Neutrophil (primary cell): ENCODE results near the gene CCT6A.
A peak's percentile ranks its signal among the peaks of the same experiment; 100 is the strongest.

Experiments
- H3K27ac ChIP-seq: fragments of 200-600 bp; sonication (generic); 2 replicates; pipeline ENCODE4 v1.5.1; 2016; ENCODE audit warnings: mild to moderate bottlenecking, moderate library complexity
- H3K27me3 ChIP-seq: fragments of 200-600 bp; sonication (generic); 2 replicates; pipeline ENCODE4 v1.6.0; 2016; ENCODE audit warnings: mild to moderate bottlenecking
- H3K36me3 ChIP-seq: fragments of 200-600 bp; sonication (generic); 2 replicates; pipeline ENCODE4 v1.5.1; 2017
- H3K4me1 ChIP-seq, 2 experiments: fragments of 200-600 bp in 1 of 2; sonication (generic) in 1 of 2; 1 replicate in 1 of 2; 2 replicates in 1 of 2; pipeline versions ENCODE4 v1.5.1 to v1.6.1; 2013 to 2016; ENCODE audit warnings: low read depth in 1 of 2, low read length in 1 of 2, mild to moderate bottlenecking in 1 of 2, moderate library complexity in 1 of 2; ENCODE audit not compliant: control insufficient read depth in 1 of 2, insufficient read depth in 1 of 2
- H3K4me3 ChIP-seq, 2 experiments: fragments of 200-600 bp in 1 of 2; sonication (generic) in 1 of 2; 1 replicate in 1 of 2; 2 replicates in 1 of 2; pipeline ENCODE4 v1.5.1; 2013 to 2016; ENCODE audit warnings: low read depth in 1 of 2, low read length in 1 of 2, mild to moderate bottlenecking in 1 of 2, moderate library complexity in 1 of 2
- H3K9me3 ChIP-seq: fragments of 200-600 bp; sonication (generic); 2 replicates; pipeline ENCODE4 v1.5.1; 2016
- TF ChIP-seq, protein P1 (sequence below): fragments of 200-600 bp; sonication (generic); IDR thresholded peaks from 2 replicates; pipeline ENCODE4 v1.5.1; 2016; ENCODE audit warnings: antibody characterized with exemption

Gene CCT6A

DNA sequence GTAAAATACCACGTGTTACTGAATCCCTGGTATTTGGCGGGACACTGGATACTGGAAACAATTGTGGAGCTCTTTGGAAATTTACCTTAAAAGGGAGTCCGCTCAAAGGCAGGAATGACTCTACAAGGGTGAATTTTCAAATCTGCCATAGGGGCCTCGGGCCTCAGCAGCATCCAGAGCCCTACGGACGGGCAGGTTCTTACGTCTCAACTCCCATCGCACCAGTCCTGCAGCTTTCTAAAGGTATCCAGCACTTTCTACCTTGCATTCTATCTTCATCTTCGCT is 569 bp upstream of the CCT6A start:
- TF ChIP-seq, protein P1, sequence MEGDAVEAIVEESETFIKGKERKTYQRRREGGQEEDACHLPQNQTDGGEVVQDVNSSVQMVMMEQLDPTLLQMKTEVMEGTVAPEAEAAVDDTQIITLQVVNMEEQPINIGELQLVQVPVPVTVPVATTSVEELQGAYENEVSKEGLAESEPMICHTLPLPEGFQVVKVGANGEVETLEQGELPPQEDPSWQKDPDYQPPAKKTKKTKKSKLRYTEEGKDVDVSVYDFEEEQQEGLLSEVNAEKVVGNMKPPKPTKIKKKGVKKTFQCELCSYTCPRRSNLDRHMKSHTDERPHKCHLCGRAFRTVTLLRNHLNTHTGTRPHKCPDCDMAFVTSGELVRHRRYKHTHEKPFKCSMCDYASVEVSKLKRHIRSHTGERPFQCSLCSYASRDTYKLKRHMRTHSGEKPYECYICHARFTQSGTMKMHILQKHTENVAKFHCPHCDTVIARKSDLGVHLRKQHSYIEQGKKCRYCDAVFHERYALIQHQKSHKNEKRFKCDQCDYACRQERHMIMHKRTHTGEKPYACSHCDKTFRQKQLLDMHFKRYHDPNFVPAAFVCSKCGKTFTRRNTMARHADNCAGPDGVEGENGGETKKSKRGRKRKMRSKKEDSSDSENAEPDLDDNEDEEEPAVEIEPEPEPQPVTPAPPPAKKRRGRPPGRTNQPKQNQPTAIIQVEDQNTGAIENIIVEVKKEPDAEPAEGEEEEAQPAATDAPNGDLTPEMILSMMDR: no peak
- no peaks in the 10 kb centered on the region for H3K27me3 ChIP-seq
- H3K36me3 ChIP-seq: peaks cover 10% of the 10 kb centered on the region
- H3K4me3 ChIP-seq: peak overlapping the region; percentile 88 to 90
- H3K4me1 ChIP-seq: peaks cover 15 to 17% of the 10 kb centered on the region in 2 experiments
- H3K9me3 ChIP-seq: no peaks in the 10 kb centered on the region
- peak overlapping the region; percentile 83 for H3K27ac ChIP-seq

DNA sequence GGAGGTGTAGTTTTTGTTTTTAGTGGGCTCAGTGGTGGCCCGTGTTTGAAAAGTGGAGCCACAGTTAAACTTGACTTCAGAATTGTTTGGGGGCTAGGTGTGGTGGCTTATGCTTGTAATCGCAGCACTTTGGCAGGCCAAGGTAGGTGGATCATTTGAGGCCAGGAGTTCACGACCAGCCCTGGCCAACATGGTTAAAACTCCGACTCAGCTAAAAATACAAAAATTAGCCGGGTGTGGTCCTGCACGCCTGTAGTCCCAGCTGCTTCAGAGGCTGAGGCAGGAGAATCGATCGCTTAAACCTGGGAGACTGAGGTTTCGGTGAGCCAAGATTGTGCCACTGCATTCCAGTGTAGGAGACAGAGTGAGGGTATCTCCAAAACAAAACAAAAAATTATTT is 1.8 kb downstream of the CCT6A start:
- no peak overlapping the region for H3K4me3 ChIP-seq

DNA sequence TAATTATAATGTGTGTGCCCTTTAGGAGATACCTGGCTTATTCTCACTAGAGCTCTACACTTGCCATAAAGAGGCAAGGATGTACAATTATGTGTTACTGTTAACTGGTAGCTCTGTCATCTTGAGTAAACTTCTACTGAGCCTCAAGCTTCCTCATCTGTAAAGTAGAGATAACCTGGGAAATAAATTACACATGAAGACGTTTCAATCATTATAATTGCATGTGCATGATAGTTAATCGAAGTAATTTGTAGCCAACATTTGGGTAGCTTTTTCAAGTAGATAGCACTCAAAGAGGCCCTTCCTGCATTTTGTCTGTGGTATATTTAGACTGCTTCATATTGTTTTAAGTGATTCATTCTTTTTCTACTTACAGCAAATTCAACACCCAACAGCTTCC is 2.4 kb downstream of the CCT6A start:
- TF ChIP-seq, protein P1: no peak
- Histone ChIP-seq H3K27ac (no peak overlapping the region), H3K27me3 (no peaks in the 10 kb centered on the region), H3K36me3 (peaks cover 40% of the 10 kb centered on the region), H3K9me3 (no peaks in the 10 kb centered on the region), H3K4me1 (peaks cover 15 to 17% of the 10 kb centered on the region in 2 experiments), H3K4me3 (no peak overlapping the region)

More for the DNA sequence above, 1.8 kb downstream of the CCT6A start:
- Histone ChIP-seq H3K9me3 (no peaks in the 10 kb centered on the region), H3K4me1 (peaks cover 15 to 17% of the 10 kb centered on the region in 2 experiments), H3K27ac (no peak overlapping the region), H3K27me3 (no peaks in the 10 kb centered on the region), H3K36me3 (peaks cover 33% of the 10 kb centered on the region)
- TF ChIP-seq, protein P1: no peak

DNA sequence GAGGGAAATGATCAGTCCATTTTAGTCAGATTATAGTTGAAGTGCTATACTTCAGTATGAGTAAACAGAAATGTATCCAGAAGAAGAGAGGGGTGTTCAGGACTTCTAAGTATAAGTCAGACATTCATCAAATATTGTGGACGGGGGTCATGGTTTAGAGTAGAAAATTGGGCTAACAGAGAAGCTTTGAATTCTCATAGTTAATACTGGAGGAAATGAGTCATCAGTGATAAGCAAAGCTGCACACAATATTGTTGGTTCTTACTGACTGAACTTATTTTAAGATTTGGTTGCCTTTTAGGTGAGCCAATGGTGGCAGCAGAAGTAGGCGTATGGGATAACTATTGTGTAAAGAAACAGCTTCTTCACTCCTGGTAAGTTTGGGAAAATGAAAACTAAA is 10.8 kb downstream of the CCT6A start:
- Histone ChIP-seq H3K9me3 (no peaks in the 10 kb centered on the region), H3K4me3 (no peak overlapping the region), H3K4me1 (peaks cover 11 to 12% of the 10 kb centered on the region in 2 experiments), H3K27ac (no peak overlapping the region), H3K36me3 (peaks cover 35% of the 10 kb centered on the region), H3K27me3 (no peaks in the 10 kb centered on the region)
- TF ChIP-seq, protein P1: no peak

DNA sequence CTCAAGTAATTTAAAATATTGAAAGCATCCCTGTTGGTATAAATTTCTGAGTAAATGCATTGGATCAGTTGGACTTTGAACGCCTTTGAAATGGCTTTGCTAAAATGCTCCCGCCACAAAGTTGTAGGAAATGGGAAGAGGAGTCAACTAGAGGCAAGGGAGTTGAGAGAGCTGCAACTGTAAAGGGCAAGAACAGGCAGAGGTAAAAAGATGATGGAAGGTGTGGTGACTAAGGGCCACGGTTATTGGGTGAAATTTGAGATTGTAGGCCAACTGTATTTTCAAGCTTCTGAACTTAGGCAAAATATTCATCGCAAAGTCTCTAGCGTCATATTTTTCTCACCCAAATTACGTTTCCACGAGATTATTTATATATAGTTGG is 11.9 kb downstream of the CCT6A start:
- Histone ChIP-seq H3K36me3 (peaks cover 24% of the 10 kb centered on the region), H3K4me1 (peaks cover 11 to 12% of the 10 kb centered on the region in 2 experiments), H3K4me3 (peak overlapping the region; percentile 80 to 90), H3K9me3 (no peaks in the 10 kb centered on the region), H3K27ac (peak overlapping the region; percentile 85), H3K27me3 (no peaks in the 10 kb centered on the region)
- TF ChIP-seq, protein P1: no peak
